H1 (cell line): ENCODE results near the gene CYP27C1. TPM values are rescaled to one million over a fixed set of nuclear protein-coding genes. Genes with fewer than 3 reads are reported as not detected.

Source experiments
- CTCF ChIA-PET: fragments of 300-600 bp; sonication (Branson Sonifier 250); formaldehyde crosslinking; loops from one replicate; lab custom pipeline; 2021; ENCODE audit not compliant: partially characterized antibody; lab: Charles Lee
- POLR2A ChIA-PET: fragments of 300-600 bp; sonication (Branson Sonifier 250); formaldehyde crosslinking; loops from one replicate; lab custom pipeline; 2021; ENCODE audit warnings: inconsistent platforms; ENCODE audit not compliant: partially characterized antibody; lab: Charles Lee
- DNase-seq, 2 experiments: peaks; one replicate each; pipeline versions ENCODE4 v3.0.0 to v3.0.0-alpha.2; 2010 to 2022; ENCODE audit warnings: low spot score in 2 of 2, low read depth in 1 of 2, mixed read lengths in 1 of 2
- FAIRE-seq: peaks from 2 replicates; lab custom pipeline; 2011; peaks lifted over from hg19 to GRCh38; lab: Jason Lieb, UNC
- H2AFZ ChIP-seq: 2 replicates; pipeline ENCODE4 v1.8.1; 2012; ENCODE audit warnings: low read length, inconsistent platforms
- H2AK5ac ChIP-seq: 2 replicates; pipeline ENCODE4 v1.6.1; 2013; ENCODE audit warnings: low read depth, low read length
- H2BK120ac ChIP-seq: replicated peaks from 2 replicates; pipeline ENCODE3; 2013; ENCODE audit warnings: low read depth, low read length, inconsistent platforms
- H2BK12ac ChIP-seq: 2 replicates; pipeline ENCODE4 v1.6.1; 2013; ENCODE audit warnings: low read depth, low read length
- H2BK15ac ChIP-seq: 2 replicates; pipeline ENCODE4 v1.6.1; 2013; ENCODE audit warnings: low read length
- H2BK20ac ChIP-seq: 2 replicates; pipeline ENCODE4 v1.6.1; 2013; ENCODE audit warnings: low read length
- H2BK5ac ChIP-seq: 2 replicates; pipeline ENCODE4 v1.6.1; 2013; ENCODE audit warnings: low read depth, low read length
- H3K14ac ChIP-seq: 2 replicates; pipeline ENCODE4 v1.6.1; 2013; ENCODE audit warnings: inconsistent platforms; ENCODE audit not compliant: insufficient read length
- H3K18ac ChIP-seq: 2 replicates; pipeline ENCODE4 v1.6.1; 2013; ENCODE audit warnings: low read length; ENCODE audit errors: extremely low read depth
- H3K23ac ChIP-seq: 2 replicates; pipeline ENCODE4 v1.6.1; 2013; ENCODE audit warnings: inconsistent platforms; ENCODE audit not compliant: insufficient read length
- H3K23me2 ChIP-seq: 2 replicates; pipeline ENCODE4 v1.6.1; 2013; ENCODE audit warnings: low read depth, low read length
- H3K27ac ChIP-seq: 2 replicates; pipeline ENCODE4 v1.6.1; 2011; ENCODE audit warnings: low read depth, low read length, inconsistent platforms
- H3K27me3 ChIP-seq, 4 experiments: replicated peaks in 1 of 4; 1 replicate in 1 of 4; 2 replicates in 3 of 4; pipeline versions ENCODE4 v1.6.1 to v1.8.1; 2011 to 2013; ENCODE audit warnings: low read length in 3 of 4, mild to moderate bottlenecking in 3 of 4, inconsistent platforms in 2 of 4, mixed read lengths in 2 of 4, moderate library complexity in 1 of 4; ENCODE audit not compliant: control insufficient read depth in 3 of 4, insufficient read depth in 3 of 4; ENCODE audit errors: extremely low read depth in 1 of 4
- H3K36me3 ChIP-seq, 4 experiments: 2 replicates each; pipeline versions ENCODE4 v1.6.1 to v1.8.1; 2011 to 2013; ENCODE audit warnings: mild to moderate bottlenecking in 4 of 4, low read length in 3 of 4, moderate library complexity in 2 of 4, control low read depth in 1 of 4, inconsistent platforms in 1 of 4; ENCODE audit not compliant: insufficient read depth in 4 of 4, control insufficient read depth in 2 of 4
- H3K4ac ChIP-seq: replicated peaks from 2 replicates; pipeline ENCODE3; 2013; ENCODE audit warnings: low read length, low read depth, mixed read lengths, inconsistent platforms; ENCODE audit not compliant: insufficient read length
- H3K4me1 ChIP-seq, 4 experiments: replicated peaks in 1 of 4; 1 replicate in 1 of 4; 2 replicates in 3 of 4; pipeline versions ENCODE4 v1.6.1 to v1.8.1; 2011 to 2013; ENCODE audit warnings: low read length in 3 of 4, inconsistent platforms in 2 of 4, mixed read lengths in 1 of 4; ENCODE audit not compliant: insufficient read depth in 4 of 4, control insufficient read depth in 3 of 4
- H3K4me2 ChIP-seq, 2 experiments: 2 replicates each; pipeline versions ENCODE4 v1.6.1 to v1.8.1; 2011 to 2013; ENCODE audit warnings: low read depth in 2 of 2, low read length in 2 of 2, control low read depth in 1 of 2, inconsistent platforms in 1 of 2, mild to moderate bottlenecking in 1 of 2; ENCODE audit not compliant: insufficient read depth in 1 of 2
- H3K4me3 ChIP-seq, 4 experiments: fragments of 200-600, 300-600 bp in 1 of 4; sonication (generic), shearing (Covaris generic), sonication (Bioruptor Twin) in 1 of 4; 2 replicates each; pipeline versions ENCODE4 v1.5.1 to v1.8.1; 2011 to 2016; ENCODE audit warnings: low read length in 4 of 4, low read depth in 3 of 4, control low read depth in 2 of 4, inconsistent platforms in 2 of 4, mild to moderate bottlenecking in 2 of 4, mixed read lengths in 1 of 4, moderate library complexity in 1 of 4; ENCODE audit not compliant: insufficient read depth in 2 of 4; ENCODE audit errors: extremely low read depth in 1 of 4
- H3K56ac ChIP-seq: replicated peaks from 2 replicates; pipeline ENCODE3; 2013; ENCODE audit warnings: low read depth, mild to moderate bottlenecking, mixed read lengths, low read length, inconsistent platforms; ENCODE audit not compliant: insufficient read length
- H3K79me1 ChIP-seq: 2 replicates; pipeline ENCODE4 v1.6.1; 2013; ENCODE audit warnings: low read depth, low read length, control low read depth
- H3K79me2 ChIP-seq, 2 experiments: 2 replicates each; pipeline versions ENCODE4 v1.6.1 to v1.8.1; 2012 to 2013; ENCODE audit warnings: low read length in 2 of 2, mild to moderate bottlenecking in 2 of 2, inconsistent platforms in 1 of 2; ENCODE audit not compliant: insufficient read depth in 2 of 2, control insufficient read depth in 1 of 2
- H3K9ac ChIP-seq, 4 experiments: replicated peaks in 1 of 4; 1 replicate in 1 of 4; 2 replicates in 3 of 4; pipeline versions ENCODE4 v1.6.1 to v1.8.1; 2011 to 2013; ENCODE audit warnings: low read depth in 3 of 4, low read length in 3 of 4, control low read depth in 2 of 4, mild to moderate bottlenecking in 2 of 4, moderate library complexity in 2 of 4, inconsistent platforms in 1 of 4; ENCODE audit errors: extremely low read depth in 1 of 4
- H3K9me3 ChIP-seq, 2 experiments: 2 replicates each; pipeline versions ENCODE4 v1.6.1 to v1.8.1; 2012 to 2013; ENCODE audit warnings: mild to moderate bottlenecking in 2 of 2, moderate library complexity in 2 of 2, control low read depth in 1 of 2, inconsistent platforms in 1 of 2, low read depth in 1 of 2, low read length in 1 of 2, mixed read lengths in 1 of 2; ENCODE audit not compliant: insufficient read depth in 2 of 2
- H4K20me1 ChIP-seq, 2 experiments: replicated peaks in 1 of 2; 2 replicates each; pipeline versions ENCODE3 to v1.8.1; 2011 to 2013; ENCODE audit warnings: inconsistent platforms in 2 of 2, low read length in 2 of 2, mild to moderate bottlenecking in 1 of 2; ENCODE audit not compliant: insufficient read depth in 2 of 2, control insufficient read depth in 1 of 2
- H4K5ac ChIP-seq: 2 replicates; pipeline ENCODE4 v1.6.1; 2013; ENCODE audit warnings: low read length, low read depth, mixed read lengths, inconsistent platforms; ENCODE audit not compliant: insufficient read length
- H4K8ac ChIP-seq: 2 replicates; pipeline ENCODE4 v1.8.0; 2013; ENCODE audit warnings: mild to moderate bottlenecking, moderate library complexity, low read length, inconsistent platforms; ENCODE audit not compliant: insufficient read depth; ENCODE audit errors: extremely low read depth
- H4K91ac ChIP-seq: replicated peaks from 2 replicates; pipeline ENCODE3; 2013; ENCODE audit warnings: low read length, mixed read lengths, inconsistent platforms; ENCODE audit not compliant: insufficient read length
- BACH1 ChIP-seq: IDR thresholded peaks from 2 replicates; pipeline ENCODE4 v1.6.1; 2012; ENCODE audit warnings: low read length, improper control_type of control experiment
- CTBP2 ChIP-seq: IDR thresholded peaks from 2 replicates; pipeline ENCODE4 v1.7.0; 2011; ENCODE audit warnings: borderline replicate concordance, mild to moderate bottlenecking, moderate library complexity, mixed read lengths, low read length; ENCODE audit not compliant: insufficient read depth, insufficient read length
- HDAC2 ChIP-seq, 2 experiments: fragments of 300-600 bp in 1 of 2; sonication (generic) in 1 of 2; IDR thresholded peaks; 2 replicates each; pipeline ENCODE4 v1.6.1; 2011 to 2012; ENCODE audit warnings: low read depth in 2 of 2, low read length in 2 of 2, mild to moderate bottlenecking in 2 of 2, moderate library complexity in 2 of 2, borderline replicate concordance in 1 of 2, inconsistent platforms in 1 of 2
- HDAC6 ChIP-seq: IDR thresholded peaks from one replicate; pipeline ENCODE4 v1.7.1; 2012; ENCODE audit warnings: low read depth, mild to moderate bottlenecking, inconsistent platforms, low read length, moderate library complexity
- NANOG ChIP-seq: IDR thresholded peaks from 2 replicates; pipeline ENCODE4 v1.6.1; 2011; ENCODE audit warnings: low read length, low read depth, mild to moderate bottlenecking, inconsistent platforms; ENCODE audit not compliant: insufficient read depth, poor library complexity, severe bottlenecking
- NRF1 ChIP-seq: IDR thresholded peaks from 2 replicates; pipeline ENCODE4 v1.6.1; 2011; ENCODE audit warnings: mild to moderate bottlenecking, low read depth, low read length, improper control_type of control experiment
- POLR2A ChIP-seq, 2 experiments: IDR thresholded peaks; 1 replicate in 1 of 2; 2 replicates in 1 of 2; pipeline ENCODE4 v1.6.1; 2011; ENCODE audit warnings: low read depth in 2 of 2, low read length in 2 of 2, mild to moderate bottlenecking in 2 of 2; ENCODE audit errors: control extremely low read depth in 1 of 2
- RFX5 ChIP-seq: IDR thresholded peaks from 2 replicates; pipeline ENCODE4 v1.6.1; 2011; ENCODE audit warnings: low read depth, low read length, improper control_type of control experiment, borderline replicate concordance
- SIN3A ChIP-seq, 2 experiments: IDR thresholded peaks in 1 of 2; conservative IDR thresholded peaks in 1 of 2; 2 replicates each; pipeline ENCODE4 v1.6.1; 2011 to 2012; ENCODE audit warnings: low read length in 2 of 2, improper control_type of control experiment in 1 of 2, low read depth in 1 of 2, mild to moderate bottlenecking in 1 of 2
- TAF1 ChIP-seq: IDR thresholded peaks from 2 replicates; pipeline ENCODE4 v1.6.1; 2011; ENCODE audit warnings: mild to moderate bottlenecking, low read depth, low read length
- WGBS, 2 experiments: shearing (Covaris generic) in 1 of 2; methylation state at CpG; one replicate each; pipeline versions ENCODE4 v1.1.6 to v1.1.7; 2013 to 2015; ENCODE audit warnings: low lambda C conversion rate in 2 of 2, mixed read lengths in 2 of 2, inconsistent platforms in 1 of 2, low coverage in 1 of 2, missing lambda C conversion rate in 1 of 2; ENCODE audit not compliant: insufficient replicate concordance in 2 of 2, insufficient coverage in 1 of 2, insufficient read length in 1 of 2; ENCODE audit errors: extremely low coverage in 1 of 2, missing lambda C conversion rate in 1 of 2; 5-methylcytosine and 5-hydroxymethylcytosine counted together
- polyA plus RNA-seq, 7 experiments: library from polyadenylated mRNA; depleted of rRNA in 3 of 7; stranded (reverse) in 5 of 7; unstranded in 2 of 7; fragments of >200 nt in 5 of 7; fragments of 200-250 nt in 2 of 7; gene quantifications; 1 replicate in 5 of 7; 2 replicates in 1 of 7; 4 replicates in 1 of 7; pipeline versions ENCODE4 v1.2.1 to v1.2.3, GENCODE V29; 2011 to 2013; ENCODE audit warnings: missing spikeins in 2 of 7, mixed read lengths in 2 of 7
- total RNA-seq: library from RNA; stranded (reverse); fragmentation: NEBNext Ultra II Directional; extraction: Animal tissue kit (Norgen Biotek cat#: 25700); gene quantifications from 2 replicates; pipeline ENCODE4 v1.2.1, GENCODE V29; 2021
- TF ChIP-seq, protein P1 (sequence below): IDR thresholded peaks from 2 replicates; pipeline ENCODE4 v1.6.1; 2012; ENCODE audit warnings: low read length, inconsistent platforms

CYP27C1 gene
- total and polyA plus RNA-seq, 2 of the 8 experiments (the other 6 are each of a cell fraction or from before 2014, with no cell fraction given) = 1.3 to 3.2 TPM

DNA sequence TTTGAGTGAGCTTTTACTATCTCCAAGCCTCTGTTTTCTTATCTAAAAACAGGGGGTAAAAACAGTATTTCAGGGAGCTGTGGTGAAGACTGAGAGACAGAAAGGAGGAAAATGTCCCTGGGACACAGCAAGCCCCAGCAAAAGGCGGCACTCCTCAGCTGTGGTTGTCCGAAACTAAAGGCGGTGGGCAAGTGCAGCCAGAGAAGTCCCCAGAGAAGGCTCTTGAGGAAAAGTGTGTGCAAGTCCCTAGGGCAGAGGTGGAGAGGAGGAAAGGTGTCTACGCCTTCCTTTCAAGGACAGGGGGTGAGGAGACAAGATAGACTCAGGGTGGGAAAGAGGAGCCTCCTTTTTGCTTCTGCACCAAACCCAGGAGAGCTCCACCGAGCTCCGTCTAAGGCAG lies 45.5 kb downstream of the CYP27C1 start:
- Histone ChIP-seq H2BK5ac (no peak overlapping the region), H3K79me1 (no peaks in the 10 kb centered on the region), H3K9me3 (no peaks in the 10 kb centered on the region; a peak in 1 of 4 replicates), H2BK12ac (no peak overlapping the region), H2BK15ac (0 out of 2 replicates have a peak overlapping the region, but pooled peaks have one; percentile 35), H3K79me2 (no peaks in the 10 kb centered on the region), H3K23ac (no peak overlapping the region), H3K4ac (no peak overlapping the region), H4K8ac (no peak overlapping the region), H4K20me1 (no peaks in the 10 kb centered on the region), H4K91ac (no peak overlapping the region), H3K18ac (no peak overlapping the region), H2AFZ (no peak overlapping the region), H2BK20ac (no peak overlapping the region), H3K56ac (no peak overlapping the region), H2BK120ac (no peak overlapping the region), H3K9ac (no peak overlapping the region), H3K23me2 (no peaks in the 10 kb centered on the region), H2AK5ac (no peak overlapping the region), H3K4me2 (no peak overlapping the region), H3K4me3 (no peak overlapping the region), H3K36me3 (no peaks in the 10 kb centered on the region), H3K14ac (no peak overlapping the region), H3K27me3 (no peaks in the 10 kb centered on the region; a peak in 1 of 7 replicates), H4K5ac (no peak overlapping the region), H3K4me1 (peaks cover 0 to 4% (median 3%) of the 10 kb centered on the region in 4 experiments; a peak in 4 of 7 replicates), H3K27ac (no peak overlapping the region)
- 87% methylated on average over 6 of the region's 6 CpGs; no CpG with 5 or more reads in 1 of the 2 experiments for WGBS, 2 experiments
- ChIA-PET CTCF (interaction anchor here (0.7 to 4.3 kb wide), 20 partner anchors 9 to 242 kb away, joined by 3 to 22 read pairs (median 4); no protein-coding TSS in a partner anchor), POLR2A (interaction anchor here (0.6 kb wide), 1 partner anchor 148 kb away, joined by 3 read pairs; no protein-coding TSS in a partner anchor)
- DNase-seq (no peak), FAIRE-seq (no peak)
- TF ChIP-seq TAF1 (no peak), CTBP2 (no peak), POLR2A (IDR thresholded peaks at IDR 0.05; ENCODE audit: control extremely low read depth in 1 of 2, low read depth in 2 of 2, low read length in 2 of 2) (no peak), NRF1 (no peak), HDAC2 (IDR thresholded peaks at IDR 0.05; ENCODE audit: borderline replicate concordance in 1 of 2, low read depth in 2 of 2, low read length in 2 of 2) (no peak), BACH1 (no peak), SIN3A (conservative IDR thresholded peaks at IDR 0.05 in 1 of 2, IDR thresholded peaks at IDR 0.05 in 1 of 2; ENCODE audit: low read depth in 1 of 2, low read length in 2 of 2) (no peak), HDAC6 (no peak), NANOG (no peak), RFX5 (no peak)
- TF ChIP-seq, protein P1, sequence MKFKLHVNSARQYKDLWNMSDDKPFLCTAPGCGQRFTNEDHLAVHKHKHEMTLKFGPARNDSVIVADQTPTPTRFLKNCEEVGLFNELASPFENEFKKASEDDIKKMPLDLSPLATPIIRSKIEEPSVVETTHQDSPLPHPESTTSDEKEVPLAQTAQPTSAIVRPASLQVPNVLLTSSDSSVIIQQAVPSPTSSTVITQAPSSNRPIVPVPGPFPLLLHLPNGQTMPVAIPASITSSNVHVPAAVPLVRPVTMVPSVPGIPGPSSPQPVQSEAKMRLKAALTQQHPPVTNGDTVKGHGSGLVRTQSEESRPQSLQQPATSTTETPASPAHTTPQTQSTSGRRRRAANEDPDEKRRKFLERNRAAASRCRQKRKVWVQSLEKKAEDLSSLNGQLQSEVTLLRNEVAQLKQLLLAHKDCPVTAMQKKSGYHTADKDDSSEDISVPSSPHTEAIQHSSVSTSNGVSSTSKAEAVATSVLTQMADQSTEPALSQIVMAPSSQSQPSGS = no peak
